ENCODE measurements around the gene RPUSD1.

DNA sequence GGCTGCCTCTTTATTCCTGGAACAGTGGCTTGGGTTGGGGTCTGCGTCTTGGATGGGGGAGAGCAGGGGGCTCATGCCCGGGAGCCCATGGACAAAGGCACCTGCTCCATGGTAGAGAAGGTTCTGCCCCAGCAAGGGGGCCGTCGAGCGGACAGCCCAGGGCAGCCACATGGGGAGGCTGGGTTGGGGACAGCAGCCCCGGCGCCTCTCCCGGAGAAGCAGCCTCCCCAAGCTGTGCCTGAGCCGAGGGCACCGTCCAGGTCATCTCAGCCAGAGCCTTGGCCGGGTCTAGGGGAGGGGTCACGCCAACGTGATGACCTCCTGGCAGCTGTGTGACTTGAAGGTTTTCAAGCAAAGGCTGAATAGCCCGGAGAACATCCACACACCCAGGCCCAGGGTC lies 45.2 kb upstream of the RPUSD1 start:
- TF ChIP-seq, protein P1, sequence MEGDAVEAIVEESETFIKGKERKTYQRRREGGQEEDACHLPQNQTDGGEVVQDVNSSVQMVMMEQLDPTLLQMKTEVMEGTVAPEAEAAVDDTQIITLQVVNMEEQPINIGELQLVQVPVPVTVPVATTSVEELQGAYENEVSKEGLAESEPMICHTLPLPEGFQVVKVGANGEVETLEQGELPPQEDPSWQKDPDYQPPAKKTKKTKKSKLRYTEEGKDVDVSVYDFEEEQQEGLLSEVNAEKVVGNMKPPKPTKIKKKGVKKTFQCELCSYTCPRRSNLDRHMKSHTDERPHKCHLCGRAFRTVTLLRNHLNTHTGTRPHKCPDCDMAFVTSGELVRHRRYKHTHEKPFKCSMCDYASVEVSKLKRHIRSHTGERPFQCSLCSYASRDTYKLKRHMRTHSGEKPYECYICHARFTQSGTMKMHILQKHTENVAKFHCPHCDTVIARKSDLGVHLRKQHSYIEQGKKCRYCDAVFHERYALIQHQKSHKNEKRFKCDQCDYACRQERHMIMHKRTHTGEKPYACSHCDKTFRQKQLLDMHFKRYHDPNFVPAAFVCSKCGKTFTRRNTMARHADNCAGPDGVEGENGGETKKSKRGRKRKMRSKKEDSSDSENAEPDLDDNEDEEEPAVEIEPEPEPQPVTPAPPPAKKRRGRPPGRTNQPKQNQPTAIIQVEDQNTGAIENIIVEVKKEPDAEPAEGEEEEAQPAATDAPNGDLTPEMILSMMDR (IDR thresholded peaks at IDR 0.05) = no peak
- no peak for TF ChIP-seq POLR2A (IDR thresholded peaks at IDR 0.05)
